ENCODE measurements around the gene RERE.

RERE gene

GRCh38 chr1:8312235-8313218, 504.9 kb downstream of the RERE start:
- H3K27me3 Mint-ChIP-seq: peaks cover 44% of the 10 kb centered on the region

GRCh38 chr1:8311068-8311718, 506.2 kb downstream of the RERE start:
- Mint-ChIP-seq H3K4me3 (no peak overlapping the region), H3K27me3 (peaks cover 31% of the 10 kb centered on the region), H3K27ac (no peak overlapping the region), H3K36me3 (ENCODE audit: low read depth) (no peaks in the 10 kb centered on the region), H3K9me3 (no peaks in the 10 kb centered on the region), H3K4me1 (ENCODE audit: low read depth) (peaks cover 34% of the 10 kb centered on the region)
- intact Hi-C loops (cut with micrococcal nuclease): no loop called here

More at GRCh38 chr1:8312235-8313218, 504.9 kb downstream of the RERE start:
- peak overlapping the region; percentile 45 for H3K27ac Mint-ChIP-seq
- H3K4me1 Mint-ChIP-seq (ENCODE audit: low read depth): peaks cover 27% of the 10 kb centered on the region
- H3K36me3 Mint-ChIP-seq (ENCODE audit: low read depth): no peaks in the 10 kb centered on the region
- intact Hi-C loops (cut with micrococcal nuclease): no loop called here
- H3K4me3 Mint-ChIP-seq: no peak overlapping the region
- no peaks in the 10 kb centered on the region for H3K9me3 Mint-ChIP-seq

GRCh38 chr1:8307628-8308027, 509.8 kb downstream of the RERE start:
- no peaks in the 10 kb centered on the region for H3K36me3 Mint-ChIP-seq (ENCODE audit: low read depth)
- H3K27me3 Mint-ChIP-seq: peaks cover 14% of the 10 kb centered on the region

GRCh38 chr1:8303876-8304275, 513.6 kb downstream of the RERE start:
- H3K9me3 Mint-ChIP-seq: no peaks in the 10 kb centered on the region

More at GRCh38 chr1:8307628-8308027, 509.8 kb downstream of the RERE start:
- Mint-ChIP-seq H3K27ac (peak overlapping the region; percentile 30), H3K4me1 (ENCODE audit: low read depth) (peaks cover 23% of the 10 kb centered on the region), H3K4me3 (no peak overlapping the region), H3K9me3 (no peaks in the 10 kb centered on the region)
- intact Hi-C loops (cut with micrococcal nuclease): no loop called here

GRCh38 chr1:8303141-8303540, 514.3 kb downstream of the RERE start:
- peaks cover 19% of the 10 kb centered on the region for H3K27me3 Mint-ChIP-seq
- no peak overlapping the region for H3K27ac Mint-ChIP-seq
- intact Hi-C loops (cut with micrococcal nuclease): no loop called here
- H3K36me3 Mint-ChIP-seq (ENCODE audit: low read depth): no peaks in the 10 kb centered on the region
- no peak overlapping the region for H3K4me3 Mint-ChIP-seq
- H3K9me3 Mint-ChIP-seq: no peaks in the 10 kb centered on the region
- peaks cover 19% of the 10 kb centered on the region for H3K4me1 Mint-ChIP-seq (ENCODE audit: low read depth)

More at GRCh38 chr1:8303876-8304275, 513.6 kb downstream of the RERE start:
- no peak overlapping the region for H3K4me3 Mint-ChIP-seq
- H3K27me3 Mint-ChIP-seq: peaks cover 19% of the 10 kb centered on the region
- no peak overlapping the region for H3K27ac Mint-ChIP-seq
- H3K4me1 Mint-ChIP-seq (ENCODE audit: low read depth): peaks cover 23% of the 10 kb centered on the region
- no peaks in the 10 kb centered on the region for H3K36me3 Mint-ChIP-seq (ENCODE audit: low read depth)
- intact Hi-C loops (cut with micrococcal nuclease): no loop called here
